GM12874 (cell line): ENCODE results near the gene LGALS7B.

ENCODE experiments used
- CTCF ChIP-seq: IDR thresholded peaks from 2 replicates; pipeline ENCODE4 v1.5.1; 2011; ENCODE audit warnings: low read depth, mild to moderate bottlenecking, control low read depth, low read length, moderate library complexity; ENCODE audit not compliant: insufficient read depth

The LGALS7B gene

GRCh38 chr19:38834104-38834490 is 45.1 kb downstream of the LGALS7B start:
- TF ChIP-seq CTCF: no peak

GRCh38 chr19:38834590-38834989 is 45.6 kb downstream of the LGALS7B start:
- no peak for TF ChIP-seq CTCF

DNA sequence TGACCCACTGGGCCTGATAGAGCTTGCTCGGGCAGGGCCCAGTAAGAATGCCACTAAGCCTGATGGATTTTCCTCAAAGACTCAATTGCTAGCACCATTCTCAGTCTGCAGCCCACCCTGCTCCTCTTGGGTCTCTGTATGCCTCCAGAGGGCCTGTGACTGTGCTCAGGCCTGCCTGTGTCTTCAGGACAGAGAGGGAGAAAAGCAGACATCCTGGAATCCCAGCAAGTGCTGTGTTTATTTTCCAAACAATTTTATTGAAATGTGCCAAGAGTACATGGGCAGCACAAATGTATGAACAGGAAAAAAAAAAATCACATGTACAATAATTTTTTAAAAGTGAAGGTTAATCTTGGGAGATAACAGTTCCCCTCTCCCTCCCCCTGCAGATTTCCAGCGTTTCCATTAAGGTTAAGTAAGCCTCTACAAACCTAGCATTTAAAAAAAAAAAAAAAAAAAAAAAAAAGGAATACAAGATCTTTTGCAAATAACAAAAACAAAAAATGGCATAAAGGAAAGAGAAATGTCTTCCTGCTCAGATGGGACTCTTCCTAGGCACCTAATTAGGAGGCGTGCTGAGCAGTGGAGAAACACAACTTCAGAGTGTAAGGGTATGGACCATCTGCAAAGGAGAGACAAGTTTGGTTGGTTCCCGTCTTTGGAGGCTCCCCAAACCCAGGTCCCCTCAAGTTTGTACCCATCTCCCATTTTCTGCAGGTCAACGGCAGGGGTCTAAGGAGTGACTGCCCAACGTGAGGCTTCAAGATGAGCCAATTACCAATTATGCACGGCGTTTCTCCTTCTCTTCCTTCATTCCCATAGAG is 47.4 kb downstream of the LGALS7B start:
- TF ChIP-seq CTCF: no peak

DNA sequence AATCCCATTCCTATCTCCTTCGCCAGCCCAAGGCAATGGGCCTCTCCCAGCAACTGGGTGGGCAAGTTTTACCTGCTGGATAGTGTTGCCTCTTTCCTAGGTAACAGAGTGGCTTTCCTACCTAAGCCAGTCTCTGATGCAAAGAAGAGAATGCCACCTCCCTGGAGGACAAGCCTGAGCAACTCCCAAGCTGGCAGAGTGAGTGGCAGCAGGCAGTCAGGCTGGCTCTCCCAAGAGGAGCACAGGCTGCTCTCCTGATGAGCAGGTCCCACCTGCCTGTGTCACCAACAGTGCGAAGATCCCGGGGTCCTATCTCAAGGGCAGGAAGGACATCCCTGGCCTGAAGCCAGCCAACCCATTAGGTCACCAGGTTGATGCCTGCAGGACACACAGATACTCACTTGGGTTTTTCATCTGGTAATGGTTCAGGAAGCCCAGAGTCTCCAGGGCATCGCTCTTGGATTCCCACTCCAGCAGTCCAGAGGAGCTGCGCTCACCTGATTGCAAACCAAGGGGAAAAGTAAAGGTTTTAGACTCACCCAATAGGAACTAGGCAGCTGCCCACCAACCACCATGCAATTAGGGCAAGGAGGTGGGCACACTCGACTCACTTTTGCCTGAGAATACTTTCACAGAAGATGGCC is 48.1 kb downstream of the LGALS7B start:
- TF ChIP-seq CTCF: no peak

- no peak for TF ChIP-seq CTCF
Measured at GRCh38 chr19:38837656-38838121, 48.7 kb downstream of the LGALS7B start.

GRCh38 chr19:38838208-38838985 is 49.4 kb downstream of the LGALS7B start:
- no peak for TF ChIP-seq CTCF
